T-cell (primary cell): ENCODE measurements around the gene POU2AF1. TPM values are rescaled to one million over a fixed set of nuclear protein-coding genes. Genes with fewer than 3 reads are reported as not detected.

ENCODE experiments used
- ATAC-seq, 4 experiments: fragments of 200-7000 bp in 3 of 4; fragments of 150-1000 bp in 1 of 4; cut with Tn5 transposase; replicated peaks in 1 of 4; 1 replicate in 3 of 4; 2 replicates in 1 of 4; pipeline ENCODE4 v1.10.0; 2021; ENCODE audit warnings: moderate library complexity in 3 of 4, mild to moderate bottlenecking in 2 of 4, moderate number of reproducible peaks in 1 of 4
- CTCF ChIA-PET, 2 donors: fragments of 300-600 bp; sonication (Branson Sonifier 250); formaldehyde crosslinking; loops; one replicate each; lab custom pipeline; 2022; ENCODE audit warnings: antibody characterized with exemption in 2 of 2; lab: Charles Lee
- POLR2A ChIA-PET, 2 donors: fragments of 300-600 bp; sonication (Branson Sonifier 250); formaldehyde crosslinking; loops; one replicate each; lab custom pipeline; 2022; ENCODE audit warnings: antibody characterized with exemption in 2 of 2; lab: Charles Lee
- DNase-seq, 35 experiments: peaks; one replicate each; pipeline versions ENCODE4 v3.0.0 to v3.0.0-alpha.2; 2013 to 2023
- H3K27ac ChIP-seq: one replicate; pipeline ENCODE4 v1.5.1; 2013; ENCODE audit warnings: low read length
- H3K27me3 ChIP-seq, 2 experiments: replicated peaks in 1 of 2; 1 replicate in 1 of 2; 2 replicates in 1 of 2; pipeline versions ENCODE4 v1.6.1 to v1.7.0; 2013; ENCODE audit warnings: low read length in 1 of 2, mixed read lengths in 1 of 2; ENCODE audit not compliant: control insufficient read depth in 2 of 2, insufficient read depth in 2 of 2; ENCODE audit errors: extremely low read depth in 1 of 2
- H3K36me3 ChIP-seq, 2 donors: 1 replicate in 1 of 2; 2 replicates in 1 of 2; pipeline versions ENCODE4 v1.6.1 to v1.7.0; 2013; ENCODE audit warnings: low read length in 1 of 2; ENCODE audit not compliant: control insufficient read depth in 2 of 2, insufficient read depth in 1 of 2; ENCODE audit errors: extremely low read depth in 1 of 2
- H3K4me1 ChIP-seq, 2 experiments: 1 replicate in 1 of 2; 2 replicates in 1 of 2; pipeline versions ENCODE4 v1.6.1 to v1.7.0; 2013; ENCODE audit warnings: low read length in 2 of 2, mixed read lengths in 1 of 2; ENCODE audit not compliant: insufficient read depth in 2 of 2, control insufficient read depth in 1 of 2; ENCODE audit errors: extremely low read depth in 1 of 2
- H3K4me3 ChIP-seq, 2 donors: 1 replicate in 1 of 2; 2 replicates in 1 of 2; pipeline versions ENCODE4 v1.5.1 to v1.7.0; 2013; ENCODE audit warnings: mild to moderate bottlenecking in 2 of 2, low read length in 1 of 2, moderate library complexity in 1 of 2; ENCODE audit not compliant: control insufficient read depth in 1 of 2; ENCODE audit errors: extremely low read depth in 1 of 2
- H3K9me3 ChIP-seq: 2 replicates; pipeline ENCODE4 v1.7.0; 2013
- H3K27ac Mint-ChIP-seq, 2 donors: one replicate each; pipeline ENCODE4 v1.8.0; 2020 to 2021; ENCODE audit warnings: mild to moderate bottlenecking in 2 of 2, mixed read lengths in 2 of 2
- H3K27me3 Mint-ChIP-seq, 2 donors: one replicate each; pipeline ENCODE4 v1.8.0; 2021 to 2022; ENCODE audit warnings: mixed read lengths in 2 of 2
- H3K36me3 Mint-ChIP-seq: one replicate; pipeline ENCODE4 v1.8.0; 2021; ENCODE audit warnings: mixed read lengths
- H3K4me1 Mint-ChIP-seq, 3 donors: one replicate each; pipeline ENCODE4 v1.8.0; 2020 to 2022; ENCODE audit warnings: mixed read lengths in 3 of 3, mild to moderate bottlenecking in 1 of 3
- H3K4me3 Mint-ChIP-seq, 3 donors: one replicate each; pipeline ENCODE4 v1.8.0; 2020 to 2022; ENCODE audit warnings: mild to moderate bottlenecking in 3 of 3, mixed read lengths in 3 of 3, moderate library complexity in 3 of 3
- H3K9me3 Mint-ChIP-seq, 3 donors: one replicate each; pipeline ENCODE4 v1.8.0; 2020 to 2022; ENCODE audit warnings: mixed read lengths in 3 of 3
- WGBS: methylation state at CpG from one replicate; pipeline ENCODE4 v1.1.5; 2013; ENCODE audit warnings: missing lambda C conversion rate; ENCODE audit not compliant: insufficient coverage; 5-methylcytosine and 5-hydroxymethylcytosine counted together
- total RNA-seq, 35 experiments: library from RNA in 6 of 35; stranded (reverse) in 6 of 35; fragments of 120-200 nt in 1 of 35; gene quantifications; one replicate each; pipeline versions ENCODE4 v1.2.1 to v1.2.4 and lab custom pipeline; 2013 to 2026

The POU2AF1 gene
- total RNA-seq, 5 donors from 2014 or later (not counting 1 experiment from before 2014, with no cell fraction given) = 3.4 to 9.3 (median 4.3) TPM

DNA sequence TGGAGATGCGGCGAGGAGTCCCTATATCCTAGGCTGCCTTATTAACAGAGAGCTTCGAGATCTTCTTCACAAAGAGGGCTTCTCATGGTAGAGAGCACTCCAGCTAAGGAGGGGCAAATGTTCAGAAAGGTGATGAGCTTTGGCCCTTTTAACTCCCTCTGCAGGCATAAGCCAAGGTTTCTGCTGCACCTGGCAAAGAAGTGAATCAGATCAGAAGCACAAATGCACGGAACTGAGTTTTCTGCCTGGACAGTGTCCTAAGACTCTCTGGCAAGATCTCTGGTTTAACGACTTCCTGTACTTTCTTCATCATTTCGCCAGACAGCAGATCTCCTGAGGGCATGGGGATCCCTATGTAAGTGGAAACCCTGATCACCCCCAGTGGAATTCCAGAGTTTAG, 43.5 kb downstream of the POU2AF1 start:
- Histone ChIP-seq H3K27me3 (peaks cover 0 to 11% of the 10 kb centered on the region in 2 experiments), H3K9me3 (no peaks in the 10 kb centered on the region), H3K4me3 (no peak overlapping the region), H3K27ac (no peak overlapping the region), H3K36me3 (no peaks in the 10 kb centered on the region), H3K4me1 (no peaks in the 10 kb centered on the region)
- 89% methylated on average over 2 of the region's 6 CpGs for WGBS
- Mint-ChIP-seq H3K9me3 (peaks cover 5 to 11% (median 5%) of the 10 kb centered on the region in 3 donors), H3K27me3 (no peaks in the 10 kb centered on the region), H3K27ac (no peak overlapping the region), H3K4me3 (no peak overlapping the region), H3K36me3 (no peaks in the 10 kb centered on the region), H3K4me1 (no peaks in the 10 kb centered on the region)
- no peak for ATAC-seq
- POLR2A ChIA-PET = no interaction called here
- CTCF ChIA-PET = no interaction called here
- DNase-seq = no peak

DNA sequence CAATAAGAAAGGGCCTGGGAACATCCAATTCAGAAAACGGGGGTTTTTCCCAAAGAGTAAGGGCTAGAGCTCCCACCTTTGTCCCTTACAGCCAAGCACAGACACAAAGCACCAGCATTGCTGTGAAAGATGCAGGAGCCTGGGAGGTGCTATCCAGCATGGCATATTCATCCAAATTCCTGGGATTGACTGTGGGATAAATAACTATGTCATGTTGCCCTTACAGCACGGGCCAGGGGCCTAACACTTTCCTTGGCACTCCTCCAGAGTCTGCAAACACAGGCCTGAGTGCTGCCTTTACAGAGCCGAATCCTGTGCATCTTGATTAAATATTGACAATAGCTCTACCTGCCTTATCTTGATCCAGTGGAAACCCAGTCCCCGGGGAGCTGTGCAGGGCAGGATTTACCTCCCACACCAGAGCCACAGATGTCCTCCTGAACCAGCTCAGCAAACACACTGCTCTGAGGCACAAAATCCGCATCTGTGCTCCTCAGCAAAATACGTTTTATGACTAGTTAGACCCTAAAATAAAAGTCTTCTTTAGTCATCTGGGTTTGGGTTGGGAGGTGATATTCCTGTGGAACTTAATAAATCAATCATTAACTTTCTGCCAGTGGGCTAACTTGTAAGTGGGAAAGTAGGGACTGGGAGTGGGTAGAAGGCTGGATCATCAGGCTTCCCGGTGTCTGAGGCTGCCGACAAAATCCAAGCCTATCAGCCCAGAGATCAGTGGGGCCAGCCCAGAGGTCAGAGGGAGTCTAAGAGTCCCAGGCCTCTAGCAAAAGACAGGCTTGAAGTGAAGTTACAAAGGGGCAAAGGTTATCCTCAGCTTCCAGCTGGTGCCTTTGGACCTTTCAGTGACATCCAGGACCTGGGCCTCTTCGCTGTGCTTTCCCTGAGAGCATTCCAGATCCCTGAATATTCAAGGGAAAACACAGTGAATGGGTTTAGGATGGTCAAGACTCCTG, 44.3 kb downstream of the POU2AF1 start:
- ChIA-PET POLR2A (no interaction called here), CTCF (no interaction called here)
- Mint-ChIP-seq H3K27me3 (no peaks in the 10 kb centered on the region), H3K4me1 (no peaks in the 10 kb centered on the region), H3K36me3 (no peaks in the 10 kb centered on the region), H3K27ac (no peak overlapping the region), H3K9me3 (peaks cover 5 to 11% (median 5%) of the 10 kb centered on the region in 3 donors), H3K4me3 (no peak overlapping the region)
- Histone ChIP-seq H3K36me3 (no peaks in the 10 kb centered on the region), H3K4me1 (no peaks in the 10 kb centered on the region), H3K27ac (no peak overlapping the region), H3K4me3 (no peak overlapping the region), H3K9me3 (no peaks in the 10 kb centered on the region), H3K27me3 (peaks cover 0 to 11% of the 10 kb centered on the region in 2 experiments)
- DNase-seq = no peak
- 67% methylated on average over 5 of the region's 9 CpGs for whole genome bisulfite sequencing
- no peak for ATAC-seq

DNA sequence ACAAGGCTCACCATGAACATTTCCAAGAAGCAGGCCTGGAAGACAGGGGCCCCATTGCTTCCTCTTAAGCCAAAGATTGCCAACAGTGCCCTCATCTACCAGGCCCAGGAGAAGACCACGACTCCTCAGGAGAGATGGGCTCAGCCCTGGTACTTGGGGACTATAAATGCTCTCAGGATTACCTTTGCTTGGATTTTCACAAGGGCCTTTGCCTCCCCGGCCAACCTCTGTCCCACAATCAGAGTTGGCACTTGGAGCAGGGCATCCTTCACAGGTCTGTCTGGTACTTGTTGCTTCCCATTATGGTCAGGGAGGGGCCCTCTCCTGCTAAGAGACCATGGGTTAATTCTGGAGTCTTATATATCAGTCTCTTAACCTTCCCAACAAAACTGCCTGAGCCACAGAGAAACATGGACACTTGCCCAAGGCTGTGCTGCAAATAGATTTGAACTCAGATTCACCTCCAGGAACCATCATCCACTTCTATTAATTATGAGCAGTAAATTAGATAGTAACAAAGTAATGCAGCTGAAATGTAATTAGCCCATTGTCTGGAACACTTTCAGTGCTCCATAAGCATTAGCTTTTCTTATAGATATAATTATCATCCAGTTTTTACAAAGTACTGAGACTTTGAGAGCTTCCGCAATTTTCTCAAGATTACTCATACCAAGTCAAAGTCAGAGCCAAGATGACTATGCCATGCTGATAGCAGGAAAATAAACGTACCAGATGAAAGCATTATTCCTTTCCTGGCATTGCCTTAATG, 47.2 kb downstream of the POU2AF1 start:
- Mint-ChIP-seq H3K27me3 (no peaks in the 10 kb centered on the region), H3K4me3 (no peak overlapping the region), H3K36me3 (no peaks in the 10 kb centered on the region), H3K9me3 (no peaks in the 10 kb centered on the region), H3K4me1 (no peaks in the 10 kb centered on the region), H3K27ac (no peak overlapping the region)
- Histone ChIP-seq H3K27me3 (peaks cover 0 to 13% of the 10 kb centered on the region in 2 experiments), H3K27ac (no peak overlapping the region), H3K4me1 (no peaks in the 10 kb centered on the region), H3K9me3 (no peaks in the 10 kb centered on the region), H3K36me3 (no peaks in the 10 kb centered on the region), H3K4me3 (no peak overlapping the region)
- CTCF ChIA-PET = interaction anchor here (0.6 kb wide), 2 partner anchors 37 to 897 kb away, joined by 3 to 5 read pairs; no protein-coding TSS in a partner anchor
- POLR2A ChIA-PET = no interaction called here
- ATAC-seq (no peak), DNase-seq (no peak)
- 71% methylated on average over 2 of the region's 4 CpGs for WGBS

DNA sequence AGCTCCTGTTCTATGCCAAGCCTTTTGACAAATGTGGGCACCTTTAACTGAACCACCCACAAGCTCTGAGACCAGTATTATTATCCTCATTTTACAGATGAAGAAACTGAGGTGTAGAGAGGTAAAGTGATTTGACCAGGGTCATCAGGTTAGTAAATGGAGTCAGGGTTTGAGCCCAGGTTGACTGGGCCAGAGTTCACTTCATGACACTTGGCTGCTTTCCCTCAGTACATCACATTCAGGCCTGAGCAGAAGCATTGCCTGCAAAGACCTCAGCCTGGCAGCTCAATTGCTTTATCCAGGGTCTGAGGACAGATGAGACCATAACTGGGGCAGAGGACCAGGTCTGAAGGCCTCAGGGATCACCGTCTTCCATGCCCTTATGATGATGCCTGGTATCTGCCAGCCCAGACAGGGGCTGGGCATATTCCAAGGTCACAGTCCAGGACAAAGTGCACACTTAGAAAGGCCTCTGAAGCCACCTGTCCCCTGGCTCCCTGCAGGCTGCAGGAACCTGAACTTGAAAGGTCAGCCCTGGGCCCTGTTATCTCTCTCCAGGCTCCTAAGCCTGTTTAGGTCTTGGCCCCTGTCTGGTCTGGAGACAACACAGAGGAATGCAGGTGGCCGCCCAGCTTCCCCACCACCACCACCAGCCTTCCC, 48.7 kb downstream of the POU2AF1 start:
- Histone ChIP-seq H3K27me3 (peaks cover 0 to 13% of the 10 kb centered on the region in 2 experiments), H3K27ac (no peak overlapping the region), H3K36me3 (no peaks in the 10 kb centered on the region), H3K9me3 (no peaks in the 10 kb centered on the region), H3K4me1 (no peaks in the 10 kb centered on the region), H3K4me3 (no peak overlapping the region)
- DNase-seq (no peak), ATAC-seq (no peak)
- no peaks in the 10 kb centered on the region for H3K27me3 Mint-ChIP-seq
- H3K4me3 Mint-ChIP-seq = no peak overlapping the region
- WGBS = 79% methylated on average over 1 of the region's 2 CpGs
- H3K4me1 Mint-ChIP-seq = no peaks in the 10 kb centered on the region
- POLR2A ChIA-PET = no interaction called here
- no peaks in the 10 kb centered on the region for H3K9me3 Mint-ChIP-seq
- H3K27ac Mint-ChIP-seq = no peak overlapping the region
- CTCF ChIA-PET = no interaction called here
- no peaks in the 10 kb centered on the region for H3K36me3 Mint-ChIP-seq

DNA sequence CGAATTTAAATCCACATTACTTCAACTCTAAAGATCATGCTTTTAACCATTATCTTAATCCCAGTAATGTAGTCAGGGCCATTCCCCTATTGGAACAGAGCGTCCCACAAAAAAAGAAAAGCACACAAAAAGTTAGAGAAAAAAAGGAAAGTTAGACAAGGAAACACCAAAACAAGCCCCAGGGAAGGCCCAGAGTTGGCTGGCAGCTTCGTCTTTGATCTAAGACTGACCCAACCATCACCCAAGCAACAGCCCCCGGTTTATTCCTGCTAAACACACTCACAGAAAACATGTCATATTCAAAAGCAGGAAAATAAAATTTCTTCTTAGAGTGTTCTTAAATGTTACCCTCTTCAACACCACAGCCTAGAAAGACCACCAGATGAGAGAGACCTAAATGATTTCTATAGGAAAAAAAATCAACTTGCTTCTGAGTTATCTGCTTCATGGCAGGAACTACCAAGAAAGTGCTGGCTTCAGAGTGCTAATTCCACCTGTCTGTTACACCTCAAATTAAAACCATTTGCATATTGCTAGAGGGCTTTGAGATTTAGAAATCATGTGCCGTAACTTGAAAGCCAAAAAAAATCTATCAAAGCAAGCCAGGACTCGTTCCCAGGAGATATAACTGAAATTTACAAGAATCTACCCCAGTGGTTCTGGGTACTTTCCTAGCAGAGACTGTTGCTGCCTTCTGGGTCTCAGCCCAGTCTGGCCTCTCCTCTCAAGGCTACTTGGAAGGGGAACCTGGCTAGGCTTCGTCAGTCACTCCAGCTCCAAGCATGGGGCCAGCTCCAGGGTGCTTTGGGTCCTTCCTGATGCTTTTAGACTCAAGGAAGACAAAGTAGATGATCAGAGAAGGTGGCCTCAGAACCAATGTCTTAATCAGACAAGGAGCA, 49.5 kb downstream of the POU2AF1 start:
- Histone ChIP-seq H3K27ac (no peak overlapping the region), H3K27me3 (peaks cover 0 to 8% of the 10 kb centered on the region in 2 experiments), H3K9me3 (no peaks in the 10 kb centered on the region), H3K4me1 (no peaks in the 10 kb centered on the region), H3K36me3 (no peaks in the 10 kb centered on the region), H3K4me3 (no peak overlapping the region)
- POLR2A ChIA-PET = no interaction called here
- no peaks in the 10 kb centered on the region for H3K4me1 Mint-ChIP-seq
- no peaks in the 10 kb centered on the region for H3K9me3 Mint-ChIP-seq
- CTCF ChIA-PET = no interaction called here
- WGBS = 76% methylated on average over 3 of the region's 7 CpGs
- no peaks in the 10 kb centered on the region for H3K27me3 Mint-ChIP-seq
- no peak overlapping the region for H3K27ac Mint-ChIP-seq
- ATAC-seq = no peak
- no peaks in the 10 kb centered on the region for H3K36me3 Mint-ChIP-seq
- DNase-seq = no peak
- no peak overlapping the region for H3K4me3 Mint-ChIP-seq
